ENCODE measurements around the gene TMSB15B.
"Not testable (repeated sequence)": the region's sequence is repeated elsewhere in the genome, so short reads cannot be mapped to it uniquely, and the experiment has no call there.

TMSB15B gene

DNA sequence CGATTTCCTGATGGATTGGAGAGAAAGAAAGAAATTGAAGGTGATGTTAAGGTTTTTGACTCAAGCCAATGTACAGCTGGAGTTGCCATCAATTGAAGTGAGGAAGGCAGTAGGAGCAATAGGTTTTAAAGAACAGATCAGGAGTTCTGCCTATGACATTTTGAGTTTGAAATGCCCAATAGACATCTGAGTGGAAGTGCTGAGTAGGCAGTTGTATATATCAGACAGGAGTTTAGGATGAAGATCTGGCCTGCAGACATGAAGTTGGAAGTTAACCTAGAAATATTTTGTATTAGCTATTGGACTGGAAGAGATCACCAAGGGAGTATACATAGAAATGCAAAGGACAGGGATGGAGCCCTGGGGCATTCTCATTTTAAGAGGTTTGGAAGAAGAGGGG is 12.9 kb upstream of the TMSB15B start:
- H3K36me3 ChIP-seq (ENCODE audit: control insufficient read depth, low read length), result no peaks in the 10 kb centered on the region
- no peaks in the 10 kb centered on the region for H3K27me3 ChIP-seq (ENCODE audit: control insufficient read depth, low read length)
- no peak overlapping the region for H3K27ac ChIP-seq (ENCODE audit: low read depth, low read length)
- no peak for TF ChIP-seq EZH2phosphoT487 (IDR thresholded peaks at IDR 0.05; ENCODE audit: borderline replicate concordance, low read length)
- TF ChIP-seq, protein P1, sequence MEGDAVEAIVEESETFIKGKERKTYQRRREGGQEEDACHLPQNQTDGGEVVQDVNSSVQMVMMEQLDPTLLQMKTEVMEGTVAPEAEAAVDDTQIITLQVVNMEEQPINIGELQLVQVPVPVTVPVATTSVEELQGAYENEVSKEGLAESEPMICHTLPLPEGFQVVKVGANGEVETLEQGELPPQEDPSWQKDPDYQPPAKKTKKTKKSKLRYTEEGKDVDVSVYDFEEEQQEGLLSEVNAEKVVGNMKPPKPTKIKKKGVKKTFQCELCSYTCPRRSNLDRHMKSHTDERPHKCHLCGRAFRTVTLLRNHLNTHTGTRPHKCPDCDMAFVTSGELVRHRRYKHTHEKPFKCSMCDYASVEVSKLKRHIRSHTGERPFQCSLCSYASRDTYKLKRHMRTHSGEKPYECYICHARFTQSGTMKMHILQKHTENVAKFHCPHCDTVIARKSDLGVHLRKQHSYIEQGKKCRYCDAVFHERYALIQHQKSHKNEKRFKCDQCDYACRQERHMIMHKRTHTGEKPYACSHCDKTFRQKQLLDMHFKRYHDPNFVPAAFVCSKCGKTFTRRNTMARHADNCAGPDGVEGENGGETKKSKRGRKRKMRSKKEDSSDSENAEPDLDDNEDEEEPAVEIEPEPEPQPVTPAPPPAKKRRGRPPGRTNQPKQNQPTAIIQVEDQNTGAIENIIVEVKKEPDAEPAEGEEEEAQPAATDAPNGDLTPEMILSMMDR (IDR thresholded peaks at IDR 0.05; ENCODE audit: low read depth, low read length, poor library complexity, severe bottlenecking), result no peak
- no peaks in the 10 kb centered on the region for H3K9me2 ChIP-seq (replicated peaks; ENCODE audit: control insufficient read depth, low read length)
- no peaks in the 10 kb centered on the region for H3K4me1 ChIP-seq (ENCODE audit: control insufficient read depth, low read length)
- no peaks in the 10 kb centered on the region for H3F3A ChIP-seq (ENCODE audit: control insufficient read depth, insufficient read depth)
- H3K4me3 ChIP-seq (ENCODE audit: low read length), result no peak overlapping the region
- H3K79me2 ChIP-seq (ENCODE audit: control insufficient read depth, low read length), result no peaks in the 10 kb centered on the region
- H4K20me1 ChIP-seq (ENCODE audit: control insufficient read depth, insufficient read depth, low read depth, low read length), result no peaks in the 10 kb centered on the region
- no peaks in the 10 kb centered on the region for H3K9me3 ChIP-seq (ENCODE audit: control insufficient read depth, insufficient read depth, low read length)
- no peak overlapping the region for H3K4me2 ChIP-seq (ENCODE audit: low read length)

DNA sequence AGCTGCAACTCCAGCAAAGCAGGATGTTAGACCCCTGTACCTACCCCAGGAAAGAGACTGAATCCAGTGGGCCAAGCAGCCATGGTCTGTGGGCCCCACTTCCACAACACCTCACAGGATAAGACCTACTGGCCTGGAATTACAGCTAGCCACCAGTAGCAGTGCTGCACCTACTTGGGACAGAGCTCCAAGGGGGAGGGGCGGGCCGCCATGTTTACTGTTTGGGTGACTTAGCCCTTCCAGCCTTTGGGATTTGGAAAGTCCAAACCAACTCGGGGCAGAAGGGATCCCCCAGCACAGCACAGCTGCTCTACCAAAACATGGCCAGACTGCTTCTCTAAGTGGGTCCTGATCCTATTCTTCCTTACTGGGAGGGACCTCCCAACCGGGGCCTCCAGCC is 9.1 kb upstream of the TMSB15B start:
- H3K79me2 ChIP-seq (ENCODE audit: control insufficient read depth, low read length), result no peaks in the 10 kb centered on the region
- no peaks in the 10 kb centered on the region for H3F3A ChIP-seq (ENCODE audit: control insufficient read depth, insufficient read depth)
- H3K4me2 ChIP-seq (ENCODE audit: low read length), result no peak overlapping the region
- no peaks in the 10 kb centered on the region for H3K4me1 ChIP-seq (ENCODE audit: control insufficient read depth, low read length)
- H4K20me1 ChIP-seq (ENCODE audit: control insufficient read depth, insufficient read depth, low read depth, low read length), result no peaks in the 10 kb centered on the region
- H3K27ac ChIP-seq (ENCODE audit: low read depth, low read length), result no peak overlapping the region
- no peaks in the 10 kb centered on the region for H3K9me2 ChIP-seq (replicated peaks; ENCODE audit: control insufficient read depth, low read length)
- no peaks in the 10 kb centered on the region for H3K27me3 ChIP-seq (ENCODE audit: control insufficient read depth, low read length)
- H3K36me3 ChIP-seq (ENCODE audit: control insufficient read depth, low read length), result no peaks in the 10 kb centered on the region
- H3K4me3 ChIP-seq (ENCODE audit: low read length), result no peak overlapping the region
- no peaks in the 10 kb centered on the region for H3K9me3 ChIP-seq (ENCODE audit: control insufficient read depth, insufficient read depth, low read length)
- TF ChIP-seq EZH2phosphoT487 (IDR thresholded peaks at IDR 0.05; ENCODE audit: borderline replicate concordance, low read length), result no peak
- TF ChIP-seq, protein P1 (IDR thresholded peaks at IDR 0.05; ENCODE audit: low read depth, low read length, poor library complexity, severe bottlenecking), result no peak

GRCh38 chrX:103954259-103954658 is 8.2 kb upstream of the TMSB15B start:
- Histone ChIP-seq H3K36me3 (ENCODE audit: control insufficient read depth, low read length) (no peaks in the 10 kb centered on the region), H3K27me3 (ENCODE audit: control insufficient read depth, low read length) (no peaks in the 10 kb centered on the region), H3K4me3 (ENCODE audit: low read length) (no peak overlapping the region), H3K79me2 (ENCODE audit: control insufficient read depth, low read length) (no peaks in the 10 kb centered on the region), H3K27ac (ENCODE audit: low read depth, low read length) (no peak overlapping the region), H3K9me3 (ENCODE audit: control insufficient read depth, insufficient read depth, low read length) (no peaks in the 10 kb centered on the region), H3K4me1 (ENCODE audit: control insufficient read depth, low read length) (no peaks in the 10 kb centered on the region), H3K4me2 (ENCODE audit: low read length) (no peak overlapping the region), H3F3A (ENCODE audit: control insufficient read depth, insufficient read depth) (no peaks in the 10 kb centered on the region), H4K20me1 (ENCODE audit: control insufficient read depth, insufficient read depth, low read depth, low read length) (no peaks in the 10 kb centered on the region), H3K9me2 (replicated peaks; ENCODE audit: control insufficient read depth, low read length) (no peaks in the 10 kb centered on the region)
- TF ChIP-seq, protein P1 (IDR thresholded peaks at IDR 0.05; ENCODE audit: low read depth, low read length, poor library complexity, severe bottlenecking), result no peak
- no peak for TF ChIP-seq EZH2phosphoT487 (IDR thresholded peaks at IDR 0.05; ENCODE audit: borderline replicate concordance, low read length)

DNA sequence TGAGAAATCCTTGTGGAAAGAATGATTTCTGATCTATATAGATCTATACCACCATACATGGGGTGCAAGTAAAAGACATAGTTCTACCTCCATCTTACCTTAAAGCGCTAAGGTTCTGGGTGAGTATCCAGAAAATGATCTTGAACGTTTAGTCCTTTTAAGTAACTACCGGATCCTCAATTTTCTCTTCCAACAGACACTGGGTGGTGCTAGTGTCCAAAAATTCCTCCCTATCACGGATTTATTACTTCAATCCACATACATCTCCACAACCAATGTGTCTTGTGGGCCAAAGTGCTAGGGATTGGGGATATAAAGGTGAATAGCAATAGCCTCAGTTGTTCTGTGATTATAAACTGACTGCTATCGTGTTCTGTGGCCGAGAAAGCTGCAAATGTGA is 1.8 kb upstream of the TMSB15B start:
- H3K9me2 ChIP-seq (replicated peaks; ENCODE audit: control insufficient read depth, low read length); H3F3A ChIP-seq (ENCODE audit: control insufficient read depth, insufficient read depth); H3K9me3 ChIP-seq (ENCODE audit: control insufficient read depth, insufficient read depth, low read length); H3K27me3 ChIP-seq (ENCODE audit: control insufficient read depth, low read length); H4K20me1 ChIP-seq (ENCODE audit: control insufficient read depth, insufficient read depth, low read depth, low read length); H3K36me3 ChIP-seq (ENCODE audit: control insufficient read depth, low read length); H3K4me2 ChIP-seq (ENCODE audit: low read length); H3K4me3 ChIP-seq (ENCODE audit: low read length); H3K4me1 ChIP-seq (ENCODE audit: control insufficient read depth, low read length); H3K79me2 ChIP-seq (ENCODE audit: control insufficient read depth, low read length); H3K27ac ChIP-seq (ENCODE audit: low read depth, low read length): not testable (repeated sequence)

DNA sequence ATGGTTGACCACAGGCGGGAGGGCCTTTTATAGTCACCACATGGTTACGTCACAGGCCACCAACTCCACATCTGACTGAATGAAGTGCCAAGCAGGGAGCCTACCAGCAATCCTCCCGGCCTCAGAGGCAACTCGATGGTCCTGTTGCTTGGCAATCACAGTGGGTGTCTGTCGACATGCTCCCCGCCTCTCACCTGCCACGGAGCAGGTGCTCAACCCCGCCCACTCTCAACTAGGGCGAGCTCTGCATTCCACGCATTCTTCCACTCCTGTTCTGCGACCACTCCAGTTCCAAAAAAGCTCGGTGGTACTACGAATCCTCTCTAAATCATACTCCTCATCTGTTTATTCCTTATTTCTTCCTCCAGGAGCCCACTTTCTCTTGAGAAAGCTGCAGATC is 21.1 kb downstream of the TMSB15B start:
- H3K27ac ChIP-seq (ENCODE audit: low read depth, low read length); H3K27me3 ChIP-seq (ENCODE audit: control insufficient read depth, low read length); H3F3A ChIP-seq (ENCODE audit: control insufficient read depth, insufficient read depth); H4K20me1 ChIP-seq (ENCODE audit: control insufficient read depth, insufficient read depth, low read depth, low read length); H3K4me2 ChIP-seq (ENCODE audit: low read length); H3K36me3 ChIP-seq (ENCODE audit: control insufficient read depth, low read length); H3K79me2 ChIP-seq (ENCODE audit: control insufficient read depth, low read length); H3K4me1 ChIP-seq (ENCODE audit: control insufficient read depth, low read length); H3K9me2 ChIP-seq (replicated peaks; ENCODE audit: control insufficient read depth, low read length); H3K4me3 ChIP-seq (ENCODE audit: low read length); H3K9me3 ChIP-seq (ENCODE audit: control insufficient read depth, insufficient read depth, low read length): not testable (repeated sequence)

Measured in DOHH2 (cell line).